A549 (cell line): Measurements from ENCODE around the gene SENP7. TPM values are rescaled to one million over a fixed set of nuclear protein-coding genes. Genes with fewer than 3 reads are reported as not detected.
"Not testable (repeated sequence)": the region's sequence is repeated elsewhere in the genome, so short reads cannot be mapped to it uniquely, and the experiment has no call there.

Source experiments
- ATAC-seq, 2 experiments: fragments of 200-7000 bp in 1 of 2; fragments of >200 bp in 1 of 2; cut with Nextera tagmentation in 1 of 2; cut with Tn5 transposase in 1 of 2; 3 replicates each; pipeline versions ENCODE4 v1.8.0 to v1.9.1; 2018 to 2020; ENCODE audit warnings: mild to moderate bottlenecking in 1 of 2, moderate library complexity in 1 of 2
- CTCF ChIA-PET: fragments of 300-600 bp; sonication (Branson Sonifier 250); formaldehyde crosslinking; extraction: SDS; loops from one replicate; lab custom pipeline; 2021; ENCODE audit warnings: antibody characterized with exemption, inconsistent platforms; lab: Yijun Ruan, JAX
- POLR2A ChIA-PET: fragments of 350-600 bp; formaldehyde crosslinking; extraction: SDS; loops from one replicate; lab custom pipeline; 2021; ENCODE audit warnings: antibody characterized with exemption, inconsistent platforms; lab: Yijun Ruan, JAX
- DNase-seq, 2 experiments: peaks; one replicate each; pipeline versions ENCODE4 v3.0.0 to v3.0.0-alpha.2; 2011 to 2016; ENCODE audit warnings: low read depth in 1 of 2, low spot score in 1 of 2
- FAIRE-seq: peaks from 2 replicates; lab custom pipeline; 2011; peaks lifted over from hg19 to GRCh38; lab: Jason Lieb, UNC
- H3K27ac ChIP-seq, 2 experiments: fragments of >200 bp; sonication (Bioruptor Twin); formaldehyde crosslinking; 3 replicates each; pipeline ENCODE4 v1.5.1; 2016 to 2017
- H3K4me1 ChIP-seq: fragments of >200 bp; sonication (Bioruptor Twin); formaldehyde crosslinking; 3 replicates; pipeline ENCODE4 v1.6.1; 2016
- H3K4me2 ChIP-seq: fragments of >200 bp; sonication (Bioruptor Twin); formaldehyde crosslinking; 3 replicates; pipeline ENCODE4 v1.6.1; 2016
- H3K4me3 ChIP-seq: fragments of >200 bp; sonication (Bioruptor Twin); formaldehyde crosslinking; 3 replicates; pipeline ENCODE4 v1.5.1; 2016
- H3K9me3 ChIP-seq: fragments of >200 bp; sonication (Bioruptor Twin); formaldehyde crosslinking; 3 replicates; pipeline ENCODE4 v1.6.1; 2016
- ATOH8 ChIP-seq: fragments of 250-450 bp; sonication (Bioruptor Pico); IDR thresholded peaks from 2 replicates; pipeline ENCODE4 v1.5.0; 2020; ENCODE audit warnings: low read depth, mild to moderate bottlenecking, moderate library complexity
- BHLHE40 ChIP-seq: IDR thresholded peaks from 2 replicates; pipeline ENCODE4 v1.6.1; 2012; ENCODE audit warnings: low read depth, low read length, inconsistent platforms
- CEBPB ChIP-seq, 2 experiments: fragments of >200 bp in 1 of 2; sonication (Bioruptor Twin) in 1 of 2; formaldehyde crosslinking in 1 of 2; IDR thresholded peaks; 2 replicates each; pipeline ENCODE4 v1.6.1; 2012 to 2016
- CTCF ChIP-seq: fragments of >200 bp; sonication (Bioruptor Twin); formaldehyde crosslinking; IDR thresholded peaks from 3 replicates; pipeline ENCODE4 v1.5.1; 2016
- E2F6 ChIP-seq: IDR thresholded peaks from 2 replicates; pipeline ENCODE4 v1.6.1; 2012; ENCODE audit warnings: low read depth, borderline replicate concordance
- EHF ChIP-seq: fragments of 250-450 bp; sonication (Bioruptor Pico); IDR thresholded peaks from 2 replicates; pipeline ENCODE4 v1.5.0; 2020; ENCODE audit warnings: mild to moderate bottlenecking
- HES2 ChIP-seq: fragments of >200 bp; sonication (Bioruptor Twin); formaldehyde crosslinking; IDR thresholded peaks from 2 replicates; pipeline ENCODE4 v1.6.1; 2016
- HMGXB4 ChIP-seq: fragments of 250-450 bp; sonication (Bioruptor Pico); IDR thresholded peaks from 2 replicates; pipeline ENCODE4 v1.5.0; 2021; ENCODE audit warnings: mild to moderate bottlenecking, moderate library complexity, borderline replicate concordance
- HOXB13 ChIP-seq: fragments of 250-450 bp; sonication (Bioruptor Pico); IDR thresholded peaks from 2 replicates; pipeline ENCODE4 v1.5.0; 2020; ENCODE audit warnings: low read depth, mild to moderate bottlenecking, moderate library complexity
- HOXB5 ChIP-seq: fragments of 250-450 bp; sonication (Bioruptor Pico); IDR thresholded peaks from 2 replicates; pipeline ENCODE4 v1.5.0; 2020; ENCODE audit warnings: mild to moderate bottlenecking, moderate library complexity
- JUN ChIP-seq, 2 experiments: fragments of >200 bp; sonication (Bioruptor Twin); formaldehyde crosslinking; IDR thresholded peaks; 2 replicates in 1 of 2; 3 replicates in 1 of 2; pipeline ENCODE4 v1.6.1; 2016 to 2017
- KDM1A ChIP-seq: fragments of 200-600 bp; sonication (generic); IDR thresholded peaks from 2 replicates; pipeline ENCODE4 v1.6.1; 2016; ENCODE audit warnings: low read depth, mild to moderate bottlenecking
- KDM5A ChIP-seq: fragments of 200-600 bp; sonication (generic); IDR thresholded peaks from 2 replicates; pipeline ENCODE4 v1.6.1; 2016; ENCODE audit warnings: antibody characterized with exemption, mild to moderate bottlenecking
- MAX ChIP-seq: IDR thresholded peaks from 2 replicates; pipeline ENCODE4 v1.6.1; 2012
- NFE2L2 ChIP-seq: fragments of 150-350 bp; conservative IDR thresholded peaks from 2 replicates; pipeline ENCODE4 v1.6.1; 2014; ENCODE audit warnings: low read length
- PHF8 ChIP-seq: fragments of 200-600 bp; sonication (generic); IDR thresholded peaks from 2 replicates; pipeline ENCODE4 v1.6.1; 2016; ENCODE audit warnings: low read depth, mild to moderate bottlenecking, antibody characterized with exemption, moderate library complexity, borderline replicate concordance
- POLR2AphosphoS2 ChIP-seq: conservative IDR thresholded peaks from 2 replicates; pipeline ENCODE4 v1.6.1; 2012; ENCODE audit warnings: low read length, improper control_type of control experiment, inconsistent platforms
- RCOR1 ChIP-seq: fragments of 150-350 bp; IDR thresholded peaks from 2 replicates; pipeline ENCODE4 v1.6.1; 2014; ENCODE audit warnings: antibody characterized with exemption, low read length, low read depth
- SMC3 ChIP-seq: fragments of >200 bp; sonication (Bioruptor Twin); formaldehyde crosslinking; IDR thresholded peaks from 3 replicates; pipeline ENCODE4 v1.6.1; 2018; ENCODE audit warnings: inconsistent platforms
- SREBF2 ChIP-seq: fragments of 450-650 bp; IDR thresholded peaks from 2 replicates; pipeline ENCODE4 v1.6.1; 2014; ENCODE audit warnings: mild to moderate bottlenecking, moderate library complexity
- TP53 ChIP-seq: fragments of 250-450 bp; sonication (Bioruptor Pico); IDR thresholded peaks from 2 replicates; pipeline ENCODE4 v1.5.0; 2021; ENCODE audit warnings: mild to moderate bottlenecking, moderate library complexity
- ZFP36 ChIP-seq: fragments of 450-650 bp; IDR thresholded peaks from 2 replicates; pipeline ENCODE4 v1.6.1; 2014; ENCODE audit warnings: borderline replicate concordance; ENCODE audit not compliant: partially characterized antibody
- ZNF302 ChIP-seq: fragments of 250-450 bp; sonication (Bioruptor Pico); IDR thresholded peaks from 2 replicates; pipeline ENCODE4 v1.9.0; 2021; ENCODE audit warnings: inconsistent platforms, mild to moderate bottlenecking, moderate library complexity
- WGBS: methylation state at CpG from one replicate; pipeline ENCODE4 v1.1.6; 2017; ENCODE audit errors: missing lambda C conversion rate; 5-methylcytosine and 5-hydroxymethylcytosine counted together
- polyA plus RNA-seq, 4 experiments: library from polyadenylated mRNA; depleted of rRNA in 3 of 4; stranded (reverse); fragments of >200 nt; fragmentation: RNase III in 1 of 4; extraction: RNeasy Plus Mini Kit Qiagen cat#74134 plus additional on column Dnase treatment in 1 of 4; gene quantifications; 2 replicates in 3 of 4; 3 replicates in 1 of 4; pipeline ENCODE4 v1.2.3, GENCODE V29; 2011 to 2017

The SENP7 gene
- polyA plus RNA-seq, 2 of the 4 experiments (the other 2 are of a cell fraction), result 3.1 to 10.3 TPM

- TF ChIP-seq ATOH8 (CRISPR knock-in tag) (peak; percentile 8; the same call in 1 of the 2 replicates), PHF8 (peak; percentile 89), KDM5A (peak; percentile 42; the same call in 1 of the 2 replicates), E2F6 (peak; percentile 78; the same call in 1 of the 2 replicates), MAX (peak; percentile 95), ZFP36 (no peak), TP53 (CRISPR knock-in tag) (no peak)
Observed at GRCh38 chr3:101561630-101562328, 48.8 kb upstream of the SENP7 start, which contains the start of gene TRMT10C (continued).

- Histone ChIP-seq H3K4me2 (no peak overlapping the region), H3K4me3 (no peak overlapping the region), H3K27ac (no peak overlapping the region), H3K4me1 (no peaks in the 10 kb centered on the region), H3K9me3 (no peaks in the 10 kb centered on the region)
- TF ChIP-seq CEBPB (IDR thresholded peaks at IDR 0.05) (no peak), HOXB5 (CRISPR knock-in tag) (no peak), ZNF302 (CRISPR knock-in tag) (no peak), HES2 (no peak), KDM1A (no peak), RCOR1 (no peak), BHLHE40 (no peak), MAX (no peak), HOXB13 (CRISPR knock-in tag) (no peak), HMGXB4 (CRISPR knock-in tag) (no peak), JUN (IDR thresholded peaks at IDR 0.05) (no peak), CTCF (no peak), NFE2L2 (no peak), EHF (CRISPR knock-in tag) (no peak), SMC3 (no peak), POLR2AphosphoS2 (no peak), SREBF2 (no peak)
- ATAC-seq (no peak), FAIRE-seq (no peak), DNase-seq (no peak)
- 30% methylated on average over 3 of the region's 3 CpGs for WGBS
- ChIA-PET POLR2A (no interaction called here), CTCF (interaction anchor here (0.8 to 1.0 kb wide), 2 partner anchors 11 to 18 kb away, joined by 3 read pairs; partner anchors contain the start of gene PCNP)
Observed at GRCh38 chr3:101556064-101556463, 43.1 kb upstream of the SENP7 start.

- not testable (repeated sequence) for H3K4me3 ChIP-seq, H3K4me1 ChIP-seq, FAIRE-seq, DNase-seq, H3K27ac ChIP-seq, H3K4me2 ChIP-seq, H3K9me3 ChIP-seq, ATAC-seq
- CTCF ChIA-PET, result interaction anchor here (0.7 kb wide), 1 partner anchor 28 kb away, joined by 3 read pairs; no protein-coding TSS in a partner anchor
- POLR2A ChIA-PET, result interaction anchor here (1.5 kb wide), 1 partner anchor 9 kb away, joined by 3 read pairs; no protein-coding TSS in a partner anchor
- 65% methylated on average over 5 of the region's 5 CpGs for WGBS
Observed at GRCh38 chr3:101553381-101553780, 40.4 kb upstream of the SENP7 start.

- 78% methylated on average over 9 of the region's 50 CpGs for WGBS
- H3K4me2 ChIP-seq, POLR2A ChIA-PET, ATAC-seq, H3K4me1 ChIP-seq, H3K4me3 ChIP-seq, H3K27ac ChIP-seq, FAIRE-seq, CTCF ChIA-PET, DNase-seq, H3K9me3 ChIP-seq: not testable (repeated sequence)
Observed at GRCh38 chr3:101551359-101552081, 38.5 kb upstream of the SENP7 start.
